Neural cell (in vitro differentiated cells): ENCODE measurements around the gene KL. TPM values are rescaled to one million over a fixed set of nuclear protein-coding genes. Genes with fewer than 3 reads are reported as not detected.

Source experiments
- H2AFZ ChIP-seq: fragments of 200-600, 300-800 bp; sonication (generic), shearing (Covaris generic); 2 replicates; pipeline ENCODE4 v1.6.0; 2014; ENCODE audit warnings: low read depth, mild to moderate bottlenecking, antibody characterized with exemption, low read length, moderate library complexity
- H3F3A ChIP-seq: fragments of 200-600 bp; shearing (Covaris generic); 2 replicates; pipeline ENCODE4 v1.6.1; 2016; ENCODE audit warnings: mild to moderate bottlenecking, moderate library complexity, mixed read lengths, antibody characterized with exemption, low read length; ENCODE audit not compliant: insufficient read depth, poor library complexity, severe bottlenecking
- H3K27ac ChIP-seq: fragments of 200-600, 300-800 bp; sonication (generic), shearing (Covaris generic); 2 replicates; pipeline ENCODE4 v1.5.1; 2014; ENCODE audit warnings: mild to moderate bottlenecking, low read length, moderate library complexity
- H3K27me3 ChIP-seq: fragments of 300-800, 200-600 bp; sonication (generic), shearing (Covaris generic); 2 replicates; pipeline ENCODE4 v1.6.0; 2014; ENCODE audit warnings: mild to moderate bottlenecking, low read depth, low read length, moderate library complexity; ENCODE audit not compliant: insufficient read depth
- H3K36me3 ChIP-seq: fragments of 300-800, 200-600 bp; sonication (generic), shearing (Covaris generic); 2 replicates; pipeline ENCODE4 v1.5.1; 2014; ENCODE audit warnings: mild to moderate bottlenecking, antibody characterized with exemption, low read length, moderate library complexity; ENCODE audit not compliant: insufficient read depth
- H3K4me2 ChIP-seq: fragments of 300-800, 200-600 bp; sonication (generic), shearing (Covaris generic); 2 replicates; pipeline ENCODE4 v1.6.0; 2014; ENCODE audit warnings: mild to moderate bottlenecking, low read length
- H3K4me3 ChIP-seq: fragments of 300-800, 200-600 bp; sonication (generic), shearing (Covaris generic); 2 replicates; pipeline ENCODE4 v1.5.1; 2014; ENCODE audit warnings: mild to moderate bottlenecking, low read length, moderate library complexity
- H3K79me2 ChIP-seq: fragments of 200-600 bp; shearing (Covaris generic); replicated peaks from 2 replicates; pipeline ENCODE4 v1.6.0; 2014; ENCODE audit warnings: mild to moderate bottlenecking, low read length, moderate library complexity; ENCODE audit not compliant: insufficient read depth
- H3K9ac ChIP-seq: fragments of 300-800, 200-600 bp; sonication (generic), shearing (Covaris generic); 2 replicates; pipeline ENCODE4 v1.6.1; 2016; ENCODE audit warnings: mild to moderate bottlenecking, low read length, mixed read lengths
- H3K9me2 ChIP-seq: fragments of 200-600 bp; shearing (Covaris generic); 2 replicates; pipeline ENCODE4 v1.6.1; 2016; ENCODE audit warnings: mild to moderate bottlenecking, low read length, mixed read lengths; ENCODE audit not compliant: insufficient read depth
- H3K9me3 ChIP-seq: fragments of 200-600, 300-800 bp; sonication (generic), shearing (Covaris generic); 2 replicates; pipeline ENCODE4 v1.6.1; 2016; ENCODE audit warnings: mild to moderate bottlenecking, mixed run types, low read length, moderate library complexity, mixed read lengths
- H4K20me1 ChIP-seq: fragments of 200-600 bp; shearing (Covaris generic); 2 replicates; pipeline ENCODE4 v1.6.1; 2016; ENCODE audit warnings: mild to moderate bottlenecking, mixed run types; ENCODE audit not compliant: insufficient read depth
- EP300 ChIP-seq: fragments of 450-650 bp; conservative IDR thresholded peaks from 2 replicates; pipeline ENCODE4 v1.6.1; 2014; ENCODE audit warnings: antibody characterized with exemption, mild to moderate bottlenecking, moderate library complexity; ENCODE audit not compliant: poor library complexity, severe bottlenecking
- EZH2 ChIP-seq: fragments of 200-600, 300-800 bp; shearing (Covaris generic), sonication (generic); IDR thresholded peaks from 2 replicates; pipeline ENCODE4 v1.6.1; 2014; ENCODE audit warnings: antibody characterized with exemption, low read length, borderline replicate concordance, mild to moderate bottlenecking; ENCODE audit not compliant: insufficient read depth, poor library complexity, severe bottlenecking
- MXI1 ChIP-seq: fragments of 450-650 bp; conservative IDR thresholded peaks from 2 replicates; pipeline ENCODE4 v1.6.1; 2014; ENCODE audit warnings: antibody characterized with exemption, mild to moderate bottlenecking; ENCODE audit not compliant: poor library complexity, severe bottlenecking
- POLR2AphosphoS5 ChIP-seq: IDR thresholded peaks from 2 replicates; pipeline ENCODE4 v1.6.1; 2012
- RAD21 ChIP-seq: fragments of 450-650 bp; conservative IDR thresholded peaks from 2 replicates; pipeline ENCODE4 v1.6.1; 2014; ENCODE audit warnings: antibody characterized with exemption, mild to moderate bottlenecking, moderate library complexity
- REST ChIP-seq: IDR thresholded peaks from 2 replicates; pipeline ENCODE4 v1.6.1; 2012; ENCODE audit warnings: borderline replicate concordance
- SMC3 ChIP-seq: fragments of 450-650 bp; conservative IDR thresholded peaks from 2 replicates; pipeline ENCODE4 v1.6.1; 2014; ENCODE audit warnings: antibody characterized with exemption, mild to moderate bottlenecking, moderate library complexity; ENCODE audit not compliant: poor library complexity
- TAF1 ChIP-seq: IDR thresholded peaks from 2 replicates; pipeline ENCODE4 v1.6.1; 2012; ENCODE audit warnings: low read depth
- polyA plus RNA-seq: library from polyadenylated mRNA; depleted of rRNA; stranded (reverse); fragments of >200 nt; gene quantifications from 2 replicates; pipeline ENCODE4 v1.2.3, GENCODE V29; 2014
- TF ChIP-seq, protein P1 (sequence below): fragments of 450-650 bp; IDR thresholded peaks from 2 replicates; pipeline ENCODE4 v1.5.1; 2014; ENCODE audit warnings: antibody characterized with exemption, mild to moderate bottlenecking, moderate library complexity; ENCODE audit not compliant: poor library complexity, severe bottlenecking

KL gene
- polyA plus RNA-seq, 1 donor from 2014 or later = 0.09 TPM

GRCh38 chr13:33070713-33071112, 54.5 kb downstream of the KL start:
- Histone ChIP-seq H3F3A (no peaks in the 10 kb centered on the region), H3K9me2 (no peaks in the 10 kb centered on the region), H3K4me2 (no peak overlapping the region), H3K4me3 (no peak overlapping the region), H3K79me2 (no peaks in the 10 kb centered on the region), H3K9ac (no peak overlapping the region), H3K9me3 (no peaks in the 10 kb centered on the region), H3K36me3 (no peaks in the 10 kb centered on the region), H2AFZ (no peak overlapping the region), H3K27ac (no peak overlapping the region), H4K20me1 (no peaks in the 10 kb centered on the region), H3K27me3 (no peaks in the 10 kb centered on the region)
- no peak for TF ChIP-seq RAD21
- no peak for TF ChIP-seq POLR2AphosphoS5
- no peak for TF ChIP-seq REST
- TF ChIP-seq TAF1 = no peak
- TF ChIP-seq, protein P1, sequence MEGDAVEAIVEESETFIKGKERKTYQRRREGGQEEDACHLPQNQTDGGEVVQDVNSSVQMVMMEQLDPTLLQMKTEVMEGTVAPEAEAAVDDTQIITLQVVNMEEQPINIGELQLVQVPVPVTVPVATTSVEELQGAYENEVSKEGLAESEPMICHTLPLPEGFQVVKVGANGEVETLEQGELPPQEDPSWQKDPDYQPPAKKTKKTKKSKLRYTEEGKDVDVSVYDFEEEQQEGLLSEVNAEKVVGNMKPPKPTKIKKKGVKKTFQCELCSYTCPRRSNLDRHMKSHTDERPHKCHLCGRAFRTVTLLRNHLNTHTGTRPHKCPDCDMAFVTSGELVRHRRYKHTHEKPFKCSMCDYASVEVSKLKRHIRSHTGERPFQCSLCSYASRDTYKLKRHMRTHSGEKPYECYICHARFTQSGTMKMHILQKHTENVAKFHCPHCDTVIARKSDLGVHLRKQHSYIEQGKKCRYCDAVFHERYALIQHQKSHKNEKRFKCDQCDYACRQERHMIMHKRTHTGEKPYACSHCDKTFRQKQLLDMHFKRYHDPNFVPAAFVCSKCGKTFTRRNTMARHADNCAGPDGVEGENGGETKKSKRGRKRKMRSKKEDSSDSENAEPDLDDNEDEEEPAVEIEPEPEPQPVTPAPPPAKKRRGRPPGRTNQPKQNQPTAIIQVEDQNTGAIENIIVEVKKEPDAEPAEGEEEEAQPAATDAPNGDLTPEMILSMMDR = no peak
- TF ChIP-seq EP300 = no peak
- no peak for TF ChIP-seq MXI1
- no peak for TF ChIP-seq SMC3
- no peak for TF ChIP-seq EZH2

DNA sequence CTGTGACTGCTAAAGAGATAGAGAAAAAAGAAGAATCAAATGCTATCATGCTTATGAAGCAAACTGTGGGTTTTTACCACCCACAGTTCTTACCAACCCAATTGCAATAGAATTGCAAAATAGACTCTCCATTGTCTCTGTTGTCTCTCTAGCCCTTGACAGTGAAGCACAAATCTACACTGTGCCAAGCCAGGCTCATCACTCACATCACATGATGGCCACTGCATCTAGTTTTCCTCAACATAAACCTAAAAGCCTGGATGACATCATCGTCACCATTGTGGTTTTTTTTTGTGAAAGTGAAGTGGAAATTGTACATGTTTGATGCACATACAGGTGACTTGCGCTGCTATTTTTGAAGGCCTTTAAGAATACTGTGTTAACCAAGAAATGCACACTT, 56.1 kb downstream of the KL start:
- TF ChIP-seq TAF1 = no peak
- no peak for TF ChIP-seq EZH2
- TF ChIP-seq EP300 = no peak
- TF ChIP-seq MXI1 = no peak
- no peak for TF ChIP-seq POLR2AphosphoS5
- no peak for TF ChIP-seq RAD21
- no peak for TF ChIP-seq REST
- TF ChIP-seq, protein P1 = no peak
- TF ChIP-seq SMC3 = no peak
- Histone ChIP-seq H3K9me2 (no peaks in the 10 kb centered on the region), H3K79me2 (no peaks in the 10 kb centered on the region), H3K9ac (no peak overlapping the region), H3K36me3 (no peaks in the 10 kb centered on the region), H3K27me3 (no peaks in the 10 kb centered on the region), H3K9me3 (no peaks in the 10 kb centered on the region), H3K4me2 (no peak overlapping the region), H2AFZ (no peak overlapping the region), H3K27ac (no peak overlapping the region), H3K4me3 (no peak overlapping the region), H3F3A (no peaks in the 10 kb centered on the region), H4K20me1 (no peaks in the 10 kb centered on the region)
